Left kidney (tissue), 2 donors: Measurements from ENCODE around the gene CCDC180. TPM values are rescaled to one million over a fixed set of nuclear protein-coding genes. Genes with fewer than 3 reads are reported as not detected.
"Not testable (repeated sequence)": the region's sequence is repeated elsewhere in the genome, so short reads cannot be mapped to it uniquely, and the experiment has no call there.

Experiments
- DNase-seq: peaks from one replicate; pipeline ENCODE4 v3.0.0-alpha.2; 2013
- polyA plus RNA-seq: library from polyadenylated mRNA; unstranded; fragments of 120-200 nt; gene quantifications from one replicate; pipeline ENCODE4 v1.2.1, GENCODE V29; 2013; ENCODE audit not compliant: insufficient read length

Gene CCDC180
- polyA plus RNA-seq, 1 donor, result 30.0 TPM

DNA sequence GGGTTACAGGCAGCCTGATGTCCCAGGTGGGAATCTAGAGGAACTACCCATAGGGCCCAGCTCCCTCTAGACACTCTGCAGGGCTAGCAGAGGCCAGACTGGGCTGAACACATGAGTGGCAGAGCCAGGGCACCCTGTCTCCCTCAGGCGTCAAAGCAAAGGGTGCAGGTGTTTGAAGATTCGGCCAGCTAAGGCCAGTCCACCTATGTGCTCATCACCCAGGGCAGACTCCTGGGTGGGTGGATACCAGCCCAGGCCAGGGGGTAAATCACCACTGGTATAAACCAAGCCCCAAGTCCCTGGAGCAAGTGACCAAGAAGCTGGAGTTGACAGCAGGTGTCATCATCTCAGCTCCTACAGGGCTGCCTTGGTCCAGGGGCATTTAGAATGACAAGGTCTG lies 3.4 kb downstream of the CCDC180 start:
- no peak for DNase-seq

DNA sequence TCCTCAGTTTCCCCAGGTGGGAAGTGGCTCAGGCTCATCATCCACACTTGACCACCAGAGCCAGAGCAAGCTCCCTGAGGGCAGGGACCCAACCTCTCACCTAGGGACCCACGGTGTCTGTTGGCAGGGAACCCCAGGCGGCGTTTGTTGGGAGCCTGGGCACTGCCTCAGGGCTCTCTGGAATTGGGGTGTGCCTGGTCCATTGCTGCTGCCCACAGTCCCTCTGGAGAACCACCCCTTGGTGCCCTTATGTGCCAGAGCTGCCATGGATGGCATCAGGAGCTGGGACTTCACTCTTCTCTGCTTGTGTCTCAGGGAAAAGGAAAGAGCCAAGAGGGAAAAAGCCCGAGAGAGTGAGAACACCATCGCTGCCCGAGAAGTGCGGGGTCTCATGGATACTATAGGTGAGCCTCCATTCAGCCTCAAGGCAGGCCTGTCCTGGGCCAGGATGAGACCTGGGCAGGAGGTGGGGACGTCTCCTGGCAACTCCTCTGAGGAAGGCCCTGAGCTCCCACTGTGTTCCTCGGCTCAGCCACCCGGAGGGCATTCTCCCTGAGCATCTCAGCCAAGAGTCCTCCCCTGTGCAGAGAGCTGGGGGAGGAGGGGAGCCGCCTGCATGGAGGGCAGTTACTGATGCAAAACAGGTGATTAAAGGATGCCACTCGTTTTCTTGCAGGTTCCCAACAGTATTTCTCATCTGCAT lies 4.5 kb downstream of the CCDC180 start:
- DNase-seq, result no peak

DNA sequence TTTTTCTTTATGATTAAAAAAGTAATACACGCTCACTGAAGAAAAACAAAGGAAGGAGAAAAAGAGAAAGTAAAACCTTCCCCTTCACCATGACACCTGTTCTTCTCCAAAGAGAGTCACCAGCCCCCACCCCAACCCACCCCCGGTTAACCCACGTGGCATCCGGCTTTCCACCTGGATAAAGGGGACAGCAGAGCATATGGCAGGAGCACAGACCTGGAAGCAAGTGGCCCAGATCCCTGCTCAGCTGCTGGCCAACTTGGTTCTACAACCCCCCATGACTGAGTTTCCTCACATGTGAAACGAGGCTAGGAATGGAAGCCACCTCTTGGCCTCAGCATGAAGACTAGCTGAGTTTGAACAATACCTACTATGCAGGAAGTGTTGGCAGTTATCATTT lies 5.1 kb downstream of the CCDC180 start:
- DNase-seq, result no peak

DNA sequence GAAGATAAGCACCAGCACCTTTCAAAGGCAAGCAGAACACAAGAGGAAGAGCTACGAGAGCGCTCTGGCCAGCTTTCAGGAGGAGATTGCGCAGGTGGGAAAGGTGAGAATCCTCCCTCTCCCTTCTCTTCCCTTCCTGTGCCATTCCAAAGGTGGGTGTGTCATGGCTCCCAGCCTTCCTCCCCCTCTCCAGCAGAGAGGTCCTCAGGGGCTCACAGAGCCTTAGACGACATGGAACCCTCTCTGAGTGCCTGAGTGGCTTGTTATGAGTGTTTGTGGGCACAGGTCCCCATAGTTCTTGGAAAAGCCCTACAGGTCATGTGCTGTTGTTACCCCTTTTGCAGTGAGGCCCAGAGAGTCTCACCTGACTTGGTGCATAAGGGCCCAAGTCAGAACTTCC lies 5.8 kb downstream of the CCDC180 start:
- no peak for DNase-seq

DNA sequence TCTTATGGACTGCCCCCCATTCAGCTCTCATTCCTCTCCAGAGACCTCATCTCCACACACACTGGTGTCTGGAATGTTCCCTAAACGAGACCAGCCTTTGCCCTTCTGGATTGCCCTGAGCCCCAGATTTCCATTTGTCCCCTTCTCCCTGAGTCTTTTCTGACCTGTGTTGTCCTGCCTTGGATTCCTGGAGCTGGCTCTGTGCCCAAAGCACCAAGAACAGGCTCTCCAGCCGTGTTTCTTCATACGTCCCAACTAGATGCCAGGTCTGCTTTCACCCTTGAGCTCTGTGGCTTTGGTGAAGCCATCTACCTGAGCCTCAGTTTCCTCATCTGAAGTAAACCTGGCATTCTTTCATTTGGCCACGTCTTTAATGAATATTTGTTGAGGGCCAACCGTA lies 6.3 kb downstream of the CCDC180 start:
- no peak for DNase-seq

DNA sequence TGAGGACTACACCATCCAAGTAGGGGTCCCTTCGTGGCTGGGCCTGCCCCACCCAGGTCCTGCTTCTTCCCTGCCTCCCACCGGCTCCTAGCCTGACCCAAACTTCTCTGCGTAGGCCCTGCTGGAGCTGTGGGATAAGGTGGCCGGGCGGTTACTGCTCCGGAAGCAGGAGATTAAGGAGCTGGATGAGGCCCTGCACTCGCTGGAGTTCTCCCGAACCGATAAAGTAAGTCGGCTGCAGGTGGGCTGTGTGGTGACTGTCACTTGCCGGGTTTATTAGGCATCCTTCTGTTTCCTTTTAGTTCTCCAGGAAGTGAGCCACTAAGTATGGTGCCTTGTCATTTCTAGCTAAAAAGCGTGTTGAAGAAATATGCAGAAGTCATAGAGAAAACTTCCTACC lies 7.0 kb downstream of the CCDC180 start:
- DNase-seq, result no peak

DNA sequence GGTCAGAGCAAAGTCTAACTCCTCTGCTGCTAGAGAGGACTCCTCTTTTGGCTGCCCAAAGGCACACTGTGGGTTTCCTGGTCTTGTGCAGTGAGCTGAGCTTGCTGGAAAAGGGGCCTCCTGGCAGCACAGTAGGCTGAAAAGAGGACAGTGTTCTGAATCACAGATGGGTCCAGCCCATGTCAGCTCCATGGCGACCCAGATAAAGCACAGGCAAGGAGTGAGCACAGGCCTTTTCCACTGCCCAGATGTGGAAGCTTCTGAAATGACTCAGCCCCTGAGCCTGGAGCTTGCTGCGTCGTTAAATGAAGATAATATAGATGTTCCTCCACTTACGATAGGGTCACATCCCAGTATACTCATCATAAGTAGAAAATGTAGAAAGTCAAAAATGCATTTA lies 8.1 kb downstream of the CCDC180 start:
- no peak for DNase-seq

DNA sequence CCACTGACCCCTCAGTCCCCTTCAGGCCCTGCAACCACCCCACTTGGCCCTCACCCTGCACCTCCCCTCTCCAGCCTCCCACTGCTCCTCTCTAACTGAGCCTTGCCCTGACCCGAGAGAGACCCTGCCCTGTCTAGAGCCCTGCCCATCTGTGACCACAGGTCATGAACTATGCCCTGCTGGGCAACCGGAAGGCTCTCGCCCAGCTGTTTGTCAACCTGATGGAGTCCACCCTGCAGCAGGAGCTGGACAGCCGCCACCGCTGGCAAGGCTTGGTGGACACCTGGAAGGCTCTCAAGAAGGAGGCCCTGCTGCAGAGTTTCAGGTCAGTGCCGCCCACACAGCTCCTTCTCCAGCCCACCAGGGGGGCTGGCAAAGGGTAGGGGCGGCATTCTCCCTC lies 9.4 kb downstream of the CCDC180 start:
- no peak for DNase-seq

DNA sequence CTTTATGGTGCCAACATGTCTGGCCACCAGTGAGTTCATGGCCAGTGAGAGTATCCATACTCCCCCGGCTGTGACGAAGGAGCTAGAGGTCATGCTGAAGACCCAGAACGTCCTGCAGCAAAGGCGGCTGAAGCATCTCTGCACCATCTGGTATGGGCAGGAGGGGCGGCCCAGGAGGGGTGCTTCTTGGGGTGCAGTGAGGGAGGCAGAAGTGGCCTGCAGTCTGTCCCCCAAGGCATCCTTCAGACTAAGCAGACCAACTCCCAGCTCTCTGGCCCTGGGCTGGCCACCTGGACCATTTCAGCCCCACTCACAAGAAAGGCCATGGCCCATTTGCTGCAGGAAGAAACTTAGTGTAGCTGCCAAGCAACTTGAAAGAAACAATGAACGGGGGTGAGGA lies 11.0 kb downstream of the CCDC180 start:
- no peak for DNase-seq

DNA sequence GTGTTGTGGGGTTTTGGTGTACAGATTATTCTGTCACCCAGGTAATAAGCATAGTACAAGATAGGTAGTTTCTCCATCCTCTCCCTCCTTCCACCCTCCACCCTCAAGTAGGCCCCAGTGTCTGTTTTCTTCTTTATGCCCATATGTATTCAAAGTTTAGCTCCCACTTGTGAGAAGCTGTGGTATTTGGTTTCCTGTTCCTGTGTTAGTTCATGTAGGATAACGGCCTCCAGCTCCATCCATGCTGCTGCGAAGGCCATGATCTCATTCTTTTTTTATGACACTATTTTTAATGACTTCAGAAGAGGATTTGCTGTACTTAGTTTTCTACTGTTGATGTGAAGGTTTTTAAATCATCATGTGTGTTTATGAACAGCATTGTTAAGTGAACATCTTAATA lies 11.9 kb downstream of the CCDC180 start:
- no peak for DNase-seq

DNA sequence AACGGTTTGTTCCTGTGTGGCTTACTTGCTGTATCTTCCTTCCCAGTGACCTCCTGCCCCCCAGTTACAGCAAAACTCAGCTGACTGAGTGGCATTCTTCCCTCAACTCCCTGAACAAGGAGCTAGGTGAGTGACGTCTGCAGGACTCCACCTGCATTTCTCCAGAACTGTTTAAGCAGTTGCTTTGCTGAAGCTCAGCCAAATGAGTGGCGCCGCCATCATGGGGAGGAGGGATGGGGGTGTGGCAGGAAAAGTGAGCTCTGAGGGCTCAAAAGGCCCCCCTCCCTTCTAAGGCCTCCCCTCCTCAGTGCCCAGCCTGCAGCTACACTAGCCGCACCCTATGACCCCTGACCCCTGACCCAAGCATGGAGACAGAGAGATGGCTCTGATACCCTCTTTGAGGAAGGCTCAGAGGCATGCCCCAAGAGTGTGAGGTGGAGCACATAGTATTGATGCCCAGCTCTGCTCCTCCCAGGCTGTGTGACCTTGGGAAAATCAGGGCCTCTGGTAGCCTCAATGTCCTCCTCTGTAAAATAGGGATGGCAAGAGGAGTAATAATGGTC lies 12.7 kb downstream of the CCDC180 start:
- DNase-seq, result no peak

DNA sequence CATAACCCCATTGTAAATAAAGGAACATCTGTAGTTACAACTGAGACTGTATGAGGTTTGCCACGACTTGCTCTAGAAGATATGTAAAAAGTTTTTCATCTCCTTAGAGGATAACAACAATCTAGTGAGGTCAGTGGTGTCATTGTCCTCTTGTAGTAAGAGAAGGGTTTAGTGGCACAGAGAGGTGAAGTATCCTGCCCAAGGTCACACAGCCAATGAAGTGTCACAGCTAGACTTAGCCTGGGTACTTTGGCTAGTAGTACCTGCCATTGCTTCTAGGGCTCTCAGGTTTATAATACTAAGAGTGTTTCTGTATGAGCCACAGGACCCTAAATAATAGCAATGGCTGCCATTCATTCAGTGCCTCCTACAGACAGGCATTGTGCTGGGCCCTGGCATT lies 13.8 kb downstream of the CCDC180 start:
- DNase-seq, result no peak

DNA sequence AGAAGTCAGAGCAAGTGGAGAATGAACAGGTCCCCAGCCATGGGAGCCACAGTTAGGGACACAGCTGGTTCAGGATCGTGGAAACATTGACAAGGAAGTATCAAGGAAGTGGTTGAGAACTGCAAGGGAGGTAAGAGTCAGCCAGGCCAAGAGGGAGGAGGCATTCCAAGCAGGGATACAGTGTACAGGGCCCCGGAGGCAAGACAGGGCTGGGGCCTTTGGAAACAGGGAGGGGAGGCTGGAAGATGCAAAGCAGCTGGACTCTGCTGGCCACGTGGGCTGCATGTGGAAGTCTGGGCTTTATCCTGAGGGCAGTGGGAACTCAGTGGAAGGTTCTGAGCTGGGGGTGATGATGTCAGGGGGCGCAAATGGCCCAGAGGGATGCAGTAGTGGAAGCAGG lies 14.2 kb downstream of the CCDC180 start:
- no peak for DNase-seq

DNA sequence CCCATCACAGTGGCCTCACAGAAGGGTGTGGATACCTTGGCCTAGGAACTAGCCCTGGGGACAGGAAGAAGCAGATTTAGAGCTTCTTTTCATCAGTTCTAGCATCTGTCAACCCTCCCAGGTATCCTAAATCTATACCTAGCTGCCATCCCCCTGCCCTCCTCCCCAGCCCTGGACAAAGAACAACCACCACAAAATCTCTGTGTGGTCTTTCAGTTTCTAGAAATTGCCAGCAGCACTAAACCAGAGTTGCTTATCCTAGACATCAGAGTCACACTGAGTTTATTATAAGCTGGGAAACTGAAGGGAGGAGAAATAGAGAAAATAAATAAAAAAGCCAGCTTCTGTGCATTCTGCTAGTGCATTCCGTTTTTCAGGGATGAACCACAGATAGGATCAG lies 14.6 kb downstream of the CCDC180 start:
- no peak for DNase-seq

DNA sequence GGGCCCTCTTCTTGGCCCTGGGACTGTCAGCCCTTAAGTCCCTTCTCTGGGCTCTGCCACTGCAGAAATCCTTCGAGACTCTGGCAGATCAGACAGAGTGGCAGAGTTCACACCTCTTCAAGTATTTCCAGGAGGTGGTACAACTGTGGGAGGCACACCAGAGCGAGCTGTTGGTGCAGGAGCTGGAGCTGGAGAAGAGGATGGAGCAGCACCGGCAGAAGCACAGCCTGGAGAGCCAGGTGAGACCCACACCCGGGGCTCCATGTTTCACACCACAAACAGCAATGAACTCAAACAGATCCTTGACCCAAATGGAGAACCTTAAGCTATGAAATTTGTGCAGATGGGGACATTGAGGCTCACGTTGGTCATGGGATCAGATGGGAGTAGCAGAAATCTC lies 17.5 kb downstream of the CCDC180 start:
- DNase-seq, result no peak

DNA sequence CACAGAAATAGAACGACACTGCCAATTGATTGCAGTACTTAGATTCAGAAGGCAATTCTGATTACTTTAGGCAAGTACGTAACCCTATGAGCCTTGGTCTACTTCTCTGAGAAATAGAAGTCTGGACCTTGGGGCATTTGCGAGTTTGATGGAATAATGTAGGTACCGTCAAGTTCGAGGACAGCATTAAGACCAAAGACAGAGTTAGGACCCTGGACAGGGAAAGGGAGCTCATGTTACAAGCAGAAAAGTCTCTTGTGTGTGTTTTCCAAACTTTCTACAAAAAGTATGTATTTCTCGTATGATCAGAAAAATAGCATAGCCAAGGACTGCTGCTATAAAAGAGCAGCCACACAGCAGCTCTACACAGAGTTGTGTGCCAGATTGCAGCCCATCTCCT lies 20.1 kb downstream of the CCDC180 start:
- DNase-seq, result no peak

DNA sequence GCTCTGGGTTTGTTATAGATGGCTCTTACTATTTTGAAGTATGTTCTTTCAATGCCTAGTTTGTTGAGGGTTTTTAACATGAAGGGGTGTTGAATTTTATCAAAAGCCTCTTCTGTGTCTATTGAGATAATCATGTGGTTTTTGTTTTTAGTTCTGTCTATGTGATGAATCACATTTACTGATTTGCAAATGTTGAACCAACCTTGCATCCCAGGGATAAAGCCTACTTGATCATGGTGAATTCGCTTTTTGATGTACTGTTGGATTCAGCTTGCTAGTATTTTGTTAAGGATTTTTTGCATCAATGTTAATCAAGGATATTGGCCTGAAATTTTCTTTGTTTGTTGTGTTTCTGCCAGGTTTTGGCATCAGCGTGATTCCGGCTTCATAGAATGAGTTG lies 25.5 kb downstream of the CCDC180 start:
- no peak for DNase-seq

DNA sequence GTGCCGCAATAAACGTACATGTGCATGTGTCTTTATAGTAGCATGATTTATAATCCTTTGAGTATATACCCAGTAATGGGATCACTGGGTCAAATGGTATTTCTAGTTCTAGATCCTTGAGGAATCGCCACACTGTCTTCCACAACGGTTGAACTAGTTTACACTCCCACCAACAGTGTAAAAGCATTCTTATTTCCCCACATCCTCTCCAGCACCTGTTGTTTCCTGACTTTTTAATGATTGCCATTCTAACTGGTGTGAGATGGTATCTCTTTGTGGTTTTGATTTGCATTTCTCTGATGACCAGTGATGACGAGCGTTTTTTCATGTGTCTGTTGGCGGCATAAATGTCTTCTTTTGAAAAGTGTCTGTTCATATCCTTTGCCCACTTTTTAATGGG lies 28.2 kb downstream of the CCDC180 start:
- not testable (repeated sequence) for DNase-seq

DNA sequence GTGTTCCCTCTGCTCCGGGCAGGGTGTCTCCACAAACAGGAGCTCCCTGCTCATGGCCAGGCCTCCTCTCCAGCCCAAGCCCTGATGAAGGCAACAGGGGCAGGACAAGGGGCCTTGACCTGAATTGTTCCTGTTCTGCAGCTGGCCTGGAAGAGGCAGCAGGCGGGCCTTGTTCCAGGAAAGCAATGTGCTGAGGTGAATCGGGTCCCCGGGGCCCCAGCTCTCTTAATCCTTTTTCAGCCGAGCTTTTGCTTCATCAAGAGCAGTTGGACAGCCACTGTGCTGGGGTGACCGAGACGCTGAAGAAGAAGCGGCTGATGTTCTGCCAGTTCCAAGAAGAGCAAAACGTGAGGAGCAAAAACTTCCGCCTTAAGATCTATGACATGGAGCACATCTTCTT lies 41.4 kb downstream of the CCDC180 start:
- no peak for DNase-seq

DNA sequence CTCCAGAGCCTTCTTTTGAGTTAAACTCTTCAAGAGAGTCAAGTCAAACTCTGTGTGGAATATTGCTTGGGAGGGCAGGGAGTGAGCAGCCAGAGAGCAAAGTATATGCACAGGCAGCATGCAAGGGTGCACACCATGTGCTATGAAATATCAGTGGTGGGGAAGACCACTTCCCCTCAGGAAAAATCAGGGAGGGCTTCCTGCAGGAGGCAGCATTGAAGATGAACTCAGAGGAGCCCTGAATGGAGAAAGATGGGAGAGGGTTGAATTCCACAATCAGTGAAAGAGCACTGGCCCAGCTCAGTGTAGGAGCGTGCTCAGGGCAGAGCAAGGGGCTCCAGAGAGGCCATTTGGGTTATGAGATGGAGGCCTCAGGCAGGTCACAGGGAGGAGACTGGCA lies 41.9 kb downstream of the CCDC180 start:
- no peak for DNase-seq

DNA sequence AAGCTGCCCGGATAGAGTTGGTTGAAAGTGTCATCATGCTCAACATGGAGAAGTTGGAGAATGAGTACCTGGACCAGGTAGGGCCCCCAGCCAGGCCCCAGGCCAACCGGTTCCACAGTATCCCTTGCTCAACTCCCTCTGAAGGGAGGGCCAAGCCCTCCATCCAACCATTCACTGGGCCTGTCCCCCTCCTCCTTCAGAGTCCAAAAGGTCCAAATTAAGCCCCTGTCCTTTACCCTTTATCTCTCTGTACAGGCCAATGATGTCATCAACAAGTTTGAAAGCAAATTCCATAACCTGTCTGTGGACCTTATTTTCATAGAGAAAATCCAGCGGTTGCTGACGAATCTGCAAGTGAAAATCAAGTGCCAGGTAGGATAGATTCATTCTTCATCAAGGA lies 47.2 kb downstream of the CCDC180 start:
- DNase-seq, result no peak

DNA sequence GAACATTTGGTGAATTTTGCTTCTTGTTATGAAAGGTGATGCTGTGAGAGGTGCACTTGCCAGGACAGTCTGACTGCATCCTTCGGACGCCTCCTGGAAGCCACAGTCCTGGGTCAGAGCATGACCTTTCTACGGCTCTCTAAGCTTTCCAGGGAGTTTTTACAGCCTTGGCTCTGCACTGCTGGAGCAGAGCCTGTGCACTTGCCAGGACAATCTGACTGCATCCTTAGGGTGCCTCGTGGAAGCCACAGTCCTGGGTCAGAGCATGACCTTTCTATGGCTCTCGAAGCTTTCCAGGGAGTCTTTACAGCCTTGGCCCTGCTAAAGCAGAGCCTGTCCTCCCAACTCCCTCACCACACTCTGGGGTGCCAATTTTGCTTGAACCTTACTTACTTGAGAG lies 49.6 kb downstream of the CCDC180 start:
- DNase-seq, result no peak
